ENCODE measurements around the gene EGR4.

DNA sequence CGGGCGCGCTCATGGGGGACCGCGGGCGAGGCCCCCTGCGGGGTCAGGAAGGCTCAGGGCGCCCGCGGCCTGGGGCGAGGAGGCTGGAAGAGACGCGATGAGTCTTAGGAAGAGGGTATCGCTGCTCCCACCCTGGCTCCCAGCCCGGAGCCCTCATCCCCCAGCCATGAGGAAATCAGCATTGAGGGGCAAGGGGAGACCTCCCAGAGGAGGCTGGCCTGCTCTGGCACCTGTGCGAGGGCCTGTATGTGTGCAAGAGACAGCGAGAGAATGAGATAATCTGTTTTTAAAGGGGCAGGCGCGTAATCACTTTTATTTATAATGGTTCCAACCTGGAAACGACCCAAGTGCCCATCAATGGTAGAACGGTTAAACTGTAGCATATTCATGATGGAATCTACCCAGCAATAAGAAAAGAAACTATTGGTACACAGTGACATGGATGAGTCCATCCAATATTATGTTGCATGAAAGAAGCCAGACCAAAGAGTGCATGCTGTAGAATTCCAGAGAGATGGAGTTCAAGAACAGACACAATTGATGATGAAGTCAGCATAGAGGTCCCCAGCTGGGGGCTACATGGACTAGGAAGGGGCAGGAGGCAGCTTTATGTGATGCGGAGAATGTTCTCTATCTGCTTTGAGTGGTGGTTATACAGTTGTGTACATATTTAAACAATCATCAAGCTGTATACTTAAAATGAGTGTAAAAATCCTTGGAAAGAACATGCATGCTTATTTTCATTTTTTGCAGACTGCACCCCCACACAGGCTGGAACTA is 23.5 kb downstream of the EGR4 start:
- TF ChIP-seq POLR2A (IDR thresholded peaks at IDR 0.05), result no peak
- TF ChIP-seq, protein P1, sequence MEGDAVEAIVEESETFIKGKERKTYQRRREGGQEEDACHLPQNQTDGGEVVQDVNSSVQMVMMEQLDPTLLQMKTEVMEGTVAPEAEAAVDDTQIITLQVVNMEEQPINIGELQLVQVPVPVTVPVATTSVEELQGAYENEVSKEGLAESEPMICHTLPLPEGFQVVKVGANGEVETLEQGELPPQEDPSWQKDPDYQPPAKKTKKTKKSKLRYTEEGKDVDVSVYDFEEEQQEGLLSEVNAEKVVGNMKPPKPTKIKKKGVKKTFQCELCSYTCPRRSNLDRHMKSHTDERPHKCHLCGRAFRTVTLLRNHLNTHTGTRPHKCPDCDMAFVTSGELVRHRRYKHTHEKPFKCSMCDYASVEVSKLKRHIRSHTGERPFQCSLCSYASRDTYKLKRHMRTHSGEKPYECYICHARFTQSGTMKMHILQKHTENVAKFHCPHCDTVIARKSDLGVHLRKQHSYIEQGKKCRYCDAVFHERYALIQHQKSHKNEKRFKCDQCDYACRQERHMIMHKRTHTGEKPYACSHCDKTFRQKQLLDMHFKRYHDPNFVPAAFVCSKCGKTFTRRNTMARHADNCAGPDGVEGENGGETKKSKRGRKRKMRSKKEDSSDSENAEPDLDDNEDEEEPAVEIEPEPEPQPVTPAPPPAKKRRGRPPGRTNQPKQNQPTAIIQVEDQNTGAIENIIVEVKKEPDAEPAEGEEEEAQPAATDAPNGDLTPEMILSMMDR (IDR thresholded peaks at IDR 0.05), result no peak

Measured in uterus (tissue), 2 donors.